GM10248 (cell line): Measurements from ENCODE around the gene PCDHGB6.
"Not testable (repeated sequence)": the region's sequence is repeated elsewhere in the genome, so short reads cannot be mapped to it uniquely, and the experiment has no call there.

Source experiments
- CTCF ChIA-PET: fragments of 300-600 bp; sonication (Branson Sonifier 250); formaldehyde crosslinking; extraction: SDS; loops from one replicate; lab custom pipeline; 2021; ENCODE audit warnings: antibody characterized with exemption; lab: Yijun Ruan, JAX
- POLR2A ChIA-PET: fragments of 350-650 bp; sonication (Branson Sonifier 250); formaldehyde crosslinking; extraction: SDS; loops from one replicate; lab custom pipeline; 2020; ENCODE audit warnings: antibody characterized with exemption; lab: Yijun Ruan, JAX
- DNase-seq: peaks from one replicate; pipeline ENCODE4 v3.0.0; 2012; ENCODE audit errors: extremely low spot score
- TF ChIP-seq, protein P1 (sequence below): IDR thresholded peaks from 2 replicates; pipeline ENCODE4 v1.5.1; 2012; ENCODE audit warnings: mild to moderate bottlenecking, low read depth; ENCODE audit errors: extremely low read depth, missing control alignments, control extremely low read depth

The PCDHGB6 gene

DNA sequence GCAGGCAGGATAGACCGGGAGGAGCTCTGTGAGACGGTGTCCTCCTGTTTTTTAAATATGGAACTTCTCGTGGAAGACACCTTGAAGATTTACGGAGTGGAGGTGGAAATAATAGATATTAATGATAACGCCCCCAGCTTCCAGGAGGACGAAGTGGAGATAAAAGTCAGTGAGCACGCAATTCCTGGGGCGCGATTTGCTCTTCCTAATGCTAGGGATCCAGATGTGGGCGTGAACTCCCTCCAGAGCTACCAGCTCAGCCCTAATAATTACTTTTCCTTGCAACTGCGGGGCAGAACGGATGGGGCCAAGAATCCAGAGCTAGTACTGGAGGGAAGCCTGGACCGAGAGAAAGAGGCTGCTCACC lies 13.7 kb downstream of the PCDHGB6 start:
- ChIA-PET POLR2A (no interaction called here), CTCF (interaction anchor here (0.8 to 12.7 kb wide), 35 partner anchors 9 to 635 kb away, joined by 3 to 174 read pairs (median 5); partner anchors contain the start of genes DIAPH1, PCDHA1, PCDHGA1 and PCDHGA10)
- no peak for DNase-seq
- TF ChIP-seq, protein P1, sequence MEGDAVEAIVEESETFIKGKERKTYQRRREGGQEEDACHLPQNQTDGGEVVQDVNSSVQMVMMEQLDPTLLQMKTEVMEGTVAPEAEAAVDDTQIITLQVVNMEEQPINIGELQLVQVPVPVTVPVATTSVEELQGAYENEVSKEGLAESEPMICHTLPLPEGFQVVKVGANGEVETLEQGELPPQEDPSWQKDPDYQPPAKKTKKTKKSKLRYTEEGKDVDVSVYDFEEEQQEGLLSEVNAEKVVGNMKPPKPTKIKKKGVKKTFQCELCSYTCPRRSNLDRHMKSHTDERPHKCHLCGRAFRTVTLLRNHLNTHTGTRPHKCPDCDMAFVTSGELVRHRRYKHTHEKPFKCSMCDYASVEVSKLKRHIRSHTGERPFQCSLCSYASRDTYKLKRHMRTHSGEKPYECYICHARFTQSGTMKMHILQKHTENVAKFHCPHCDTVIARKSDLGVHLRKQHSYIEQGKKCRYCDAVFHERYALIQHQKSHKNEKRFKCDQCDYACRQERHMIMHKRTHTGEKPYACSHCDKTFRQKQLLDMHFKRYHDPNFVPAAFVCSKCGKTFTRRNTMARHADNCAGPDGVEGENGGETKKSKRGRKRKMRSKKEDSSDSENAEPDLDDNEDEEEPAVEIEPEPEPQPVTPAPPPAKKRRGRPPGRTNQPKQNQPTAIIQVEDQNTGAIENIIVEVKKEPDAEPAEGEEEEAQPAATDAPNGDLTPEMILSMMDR: no peak

DNA sequence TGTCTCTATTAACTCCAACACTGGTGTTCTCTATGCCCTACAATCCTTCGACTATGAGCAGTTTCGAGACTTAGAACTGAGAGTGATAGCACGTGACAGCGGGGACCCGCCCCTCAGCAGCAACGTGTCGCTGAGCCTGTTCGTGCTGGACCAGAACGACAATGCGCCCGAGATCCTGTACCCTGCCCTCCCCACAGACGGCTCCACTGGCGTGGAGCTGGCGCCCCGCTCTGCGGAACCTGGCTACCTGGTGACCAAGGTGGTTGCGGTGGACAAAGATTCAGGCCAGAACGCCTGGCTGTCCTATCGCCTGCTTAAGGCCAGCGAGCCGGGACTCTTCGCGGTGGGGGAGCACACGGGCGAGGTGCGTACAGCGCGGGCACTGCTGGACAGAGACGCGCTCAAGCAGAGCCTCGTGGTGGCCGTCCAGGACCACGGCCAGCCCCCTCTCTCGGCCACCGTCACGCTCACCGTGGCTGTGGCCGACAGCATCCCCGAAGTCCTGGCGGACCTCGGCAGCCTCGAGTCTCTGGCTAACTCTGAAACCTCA lies 15.0 kb downstream of the PCDHGB6 start:
- POLR2A ChIA-PET: interaction anchor here (0.6 kb wide), 1 partner anchor 229 kb away, joined by 10 read pairs; no protein-coding TSS in a partner anchor
- TF ChIP-seq, protein P1: no peak
- DNase-seq: no peak
- CTCF ChIA-PET: interaction anchor here (2.5 to 12.7 kb wide), 6 partner anchors 15 to 141 kb away, joined by 9 to 174 read pairs (median 100); partner anchors contain the start of genes PCDHGB6 and PCDHGC3

DNA sequence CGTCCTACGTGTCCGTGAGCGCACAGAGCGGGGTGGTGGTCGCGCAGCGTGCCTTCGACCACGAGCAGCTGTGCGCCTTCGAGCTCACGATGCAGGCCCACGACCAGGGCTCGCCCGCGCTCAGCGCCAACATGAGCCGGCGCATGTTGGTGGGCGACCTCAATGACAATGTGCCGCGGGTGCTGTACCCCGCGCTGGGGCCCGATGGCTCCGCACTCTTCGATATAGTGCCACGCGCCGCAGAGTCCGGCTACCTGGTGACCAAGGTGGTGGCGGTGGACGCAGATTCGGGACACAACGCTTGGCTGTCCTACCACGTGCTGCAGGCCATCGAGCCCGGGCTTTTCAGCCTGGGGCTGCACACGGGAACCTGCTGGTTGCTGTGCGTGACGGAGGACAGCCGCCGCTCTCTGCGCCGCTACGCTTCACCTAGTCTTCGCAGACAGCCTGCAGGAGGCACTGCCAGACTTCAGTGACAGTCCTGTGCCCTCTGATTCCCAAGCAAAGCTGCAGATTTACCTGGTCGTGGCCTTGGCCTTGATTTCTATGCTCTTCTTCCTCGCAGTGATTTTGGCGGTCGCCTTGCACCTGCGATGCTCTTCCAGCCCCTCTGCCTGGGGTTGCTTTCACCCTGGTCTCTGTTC lies 20.1 kb downstream of the PCDHGB6 start:
- CTCF ChIA-PET: interaction anchor here (0.8 to 4.7 kb wide), 6 partner anchors 10 to 139 kb away, joined by 3 to 24 read pairs (median 6); partner anchors contain the start of genes PCDHGB6 and PCDHGB7
- POLR2A ChIA-PET: no interaction called here
- TF ChIP-seq, protein P1: no peak
- no peak for DNase-seq

DNA sequence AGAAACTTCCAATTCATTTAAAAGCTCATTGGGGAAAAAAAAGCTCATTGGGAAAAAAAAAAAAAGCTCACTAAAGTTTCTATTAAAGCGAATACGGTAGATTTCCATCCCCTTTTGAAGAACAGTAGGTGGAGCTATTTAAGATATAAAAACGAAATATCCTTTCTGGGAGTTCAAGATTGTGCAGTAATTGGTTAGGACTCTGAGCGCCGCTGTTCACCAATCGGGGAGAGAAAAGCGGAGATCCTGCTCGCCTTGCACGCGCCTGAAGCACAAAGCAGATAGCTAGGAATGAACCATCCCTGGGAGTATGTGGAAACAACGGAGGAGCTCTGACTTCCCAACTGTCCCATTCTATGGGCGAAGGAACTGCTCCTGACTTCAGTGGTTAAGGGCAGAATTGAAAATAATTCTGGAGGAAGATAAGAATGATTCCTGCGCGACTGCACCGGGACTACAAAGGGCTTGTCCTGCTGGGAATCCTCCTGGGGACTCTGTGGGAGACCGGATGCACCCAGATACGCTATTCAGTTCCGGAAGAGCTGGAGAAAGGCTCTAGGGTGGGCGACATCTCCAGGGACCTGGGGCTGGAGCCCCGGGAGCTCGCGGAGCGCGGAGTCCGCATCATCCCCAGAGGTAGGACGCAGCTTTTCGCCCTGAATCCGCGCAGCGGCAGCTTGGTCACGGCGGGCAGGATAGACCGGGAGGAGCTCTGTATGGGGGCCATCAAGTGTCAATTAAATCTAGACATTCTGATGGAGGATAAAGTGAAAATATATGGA lies 22.7 kb downstream of the PCDHGB6 start, which contains the start of gene PCDHGA12:
Gene PCDHGA12 (plus strand): TSS at position 176 of the 782 bp plus-strand sequence. CDS start 253 bp downstream, at position 429.
- DNase-seq: peak; percentile 85
- POLR2A ChIA-PET: no interaction called here
- CTCF ChIA-PET: interaction anchor here (1.0 to 4.7 kb wide), 18 partner anchors 9 to 188 kb away, joined by 3 to 24 read pairs (median 4); partner anchors contain the start of genes DIAPH1, PCDHGA10, PCDHGA11 and PCDHGA3
- TF ChIP-seq, protein P1: peak; percentile 9

DNA sequence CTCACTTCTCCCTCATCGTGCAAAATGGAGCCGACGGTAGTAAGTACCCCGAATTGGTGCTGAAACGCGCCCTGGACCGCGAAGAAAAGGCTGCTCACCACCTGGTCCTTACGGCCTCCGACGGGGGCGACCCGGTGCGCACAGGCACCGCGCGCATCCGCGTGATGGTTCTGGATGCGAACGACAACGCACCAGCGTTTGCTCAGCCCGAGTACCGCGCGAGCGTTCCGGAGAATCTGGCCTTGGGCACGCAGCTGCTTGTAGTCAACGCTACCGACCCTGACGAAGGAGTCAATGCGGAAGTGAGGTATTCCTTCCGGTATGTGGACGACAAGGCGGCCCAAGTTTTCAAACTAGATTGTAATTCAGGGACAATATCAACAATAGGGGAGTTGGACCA lies 23.5 kb downstream of the PCDHGB6 start:
- ChIA-PET CTCF (interaction anchor here (1.3 to 4.7 kb wide), 13 partner anchors 10 to 135 kb away, joined by 3 to 24 read pairs (median 9); partner anchors contain the start of genes PCDHGA10, PCDHGA11, PCDHGA3 and PCDHGB7), POLR2A (no interaction called here)
- TF ChIP-seq, protein P1: no peak
- DNase-seq: peak; percentile 54

DNA sequence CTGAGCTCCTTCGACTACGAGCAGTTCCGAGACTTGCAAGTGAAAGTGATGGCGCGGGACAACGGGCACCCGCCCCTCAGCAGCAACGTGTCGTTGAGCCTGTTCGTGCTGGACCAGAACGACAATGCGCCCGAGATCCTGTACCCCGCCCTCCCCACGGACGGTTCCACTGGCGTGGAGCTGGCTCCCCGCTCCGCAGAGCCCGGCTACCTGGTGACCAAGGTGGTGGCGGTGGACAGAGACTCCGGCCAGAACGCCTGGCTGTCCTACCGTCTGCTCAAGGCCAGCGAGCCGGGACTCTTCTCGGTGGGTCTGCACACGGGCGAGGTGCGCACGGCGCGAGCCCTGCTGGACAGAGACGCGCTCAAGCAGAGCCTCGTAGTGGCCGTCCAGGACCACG lies 24.5 kb downstream of the PCDHGB6 start:
- DNase-seq, POLR2A ChIA-PET, CTCF ChIA-PET: not testable (repeated sequence)

DNA sequence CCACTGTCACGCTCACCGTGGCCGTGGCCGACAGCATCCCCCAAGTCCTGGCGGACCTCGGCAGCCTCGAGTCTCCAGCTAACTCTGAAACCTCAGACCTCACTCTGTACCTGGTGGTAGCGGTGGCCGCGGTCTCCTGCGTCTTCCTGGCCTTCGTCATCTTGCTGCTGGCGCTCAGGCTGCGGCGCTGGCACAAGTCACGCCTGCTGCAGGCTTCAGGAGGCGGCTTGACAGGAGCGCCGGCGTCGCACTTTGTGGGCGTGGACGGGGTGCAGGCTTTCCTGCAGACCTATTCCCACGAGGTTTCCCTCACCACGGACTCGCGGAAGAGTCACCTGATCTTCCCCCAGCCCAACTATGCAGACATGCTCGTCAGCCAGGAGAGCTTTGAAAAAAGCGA lies 24.9 kb downstream of the PCDHGB6 start:
- POLR2A ChIA-PET, CTCF ChIA-PET, DNase-seq: not testable (repeated sequence)
